SK-N-SH (cell line): ENCODE results near the gene NTRK3. TPM values are rescaled to one million over a fixed set of nuclear protein-coding genes. Genes with fewer than 3 reads are reported as not detected.

ENCODE experiments used
- CTCF ChIA-PET: fragments of 300-600, 350-600 bp; formaldehyde crosslinking; extraction: SDS; loops from one replicate; lab custom pipeline; 2021; lab: Yijun Ruan, JAX
- POLR2A ChIA-PET: fragments of 350-600 bp; sonication (Branson Sonifier 250); formaldehyde crosslinking; extraction: SDS; loops from one replicate; lab custom pipeline; 2020; ENCODE audit warnings: antibody characterized with exemption, inconsistent platforms; lab: Yijun Ruan, JAX
- DNase-seq: peaks from one replicate; pipeline ENCODE4 v3.0.0; 2012
- H2AFZ ChIP-seq: fragments of 200-600 bp; sonication (generic); 2 replicates; pipeline ENCODE4 v1.8.1; 2016; ENCODE audit warnings: antibody characterized with exemption, mild to moderate bottlenecking, low read depth
- H3F3A ChIP-seq: fragments of 200-600 bp; sonication (generic); replicated peaks from 2 replicates; pipeline ENCODE3; 2016; ENCODE audit warnings: antibody characterized with exemption, mild to moderate bottlenecking; ENCODE audit not compliant: insufficient read depth
- H3K27ac ChIP-seq, 2 experiments: fragments of 200-500 bp in 1 of 2; fragments of 200-600 bp in 1 of 2; sonication (Bioruptor generic) in 1 of 2; sonication (generic), shearing (Covaris generic) in 1 of 2; 2 replicates each; pipeline versions ENCODE4 v1.5.1 to v1.6.1; 2014 to 2016; ENCODE audit warnings: low read depth in 2 of 2, inconsistent platforms in 1 of 2, low read length in 1 of 2, mild to moderate bottlenecking in 1 of 2, mixed read lengths in 1 of 2
- H3K27me3 ChIP-seq: fragments of 200-600 bp; sonication (generic), shearing (Covaris generic); 2 replicates; pipeline ENCODE4 v1.6.1; 2016; ENCODE audit warnings: mixed run types; ENCODE audit not compliant: insufficient read depth
- H3K36me3 ChIP-seq, 2 experiments: fragments of 200-500 bp in 1 of 2; fragments of 200-600 bp in 1 of 2; sonication (Bioruptor generic) in 1 of 2; sonication (generic) in 1 of 2; replicated peaks in 1 of 2; 2 replicates each; pipeline versions ENCODE3 to v1.5.1; 2014 to 2016; ENCODE audit warnings: low read length in 1 of 2, mild to moderate bottlenecking in 1 of 2; ENCODE audit not compliant: insufficient read depth in 2 of 2, control insufficient read depth in 1 of 2
- H3K4me1 ChIP-seq, 2 experiments: fragments of 200-500 bp in 1 of 2; fragments of 200-600 bp in 1 of 2; sonication (Bioruptor generic) in 1 of 2; sonication (generic), shearing (Covaris generic) in 1 of 2; 2 replicates each; pipeline versions ENCODE4 v1.5.1 to v1.6.1; 2014 to 2016; ENCODE audit warnings: low read depth in 1 of 2, low read length in 1 of 2, mixed run types in 1 of 2; ENCODE audit not compliant: insufficient read depth in 2 of 2, control insufficient read depth in 1 of 2
- H3K4me2 ChIP-seq: fragments of 200-600 bp; sonication (generic), shearing (Covaris generic); 2 replicates; pipeline ENCODE4 v1.6.1; 2017; ENCODE audit warnings: mixed run types
- H3K4me3 ChIP-seq, 2 experiments: fragments of 200-500 bp in 1 of 2; fragments of 200-600 bp in 1 of 2; sonication (Bioruptor generic) in 1 of 2; sonication (generic), shearing (Covaris generic) in 1 of 2; 2 replicates each; pipeline versions ENCODE4 v1.5.1 to v1.8.1; 2014 to 2016; ENCODE audit warnings: low read depth in 2 of 2, inconsistent platforms in 1 of 2, low read length in 1 of 2, mild to moderate bottlenecking in 1 of 2, mixed read lengths in 1 of 2, moderate library complexity in 1 of 2
- H3K79me2 ChIP-seq: fragments of 200-600 bp; sonication (generic); 2 replicates; pipeline ENCODE4 v1.8.1; 2017; ENCODE audit warnings: mild to moderate bottlenecking; ENCODE audit not compliant: insufficient read depth
- H3K9ac ChIP-seq: fragments of 200-600 bp; sonication (generic); 2 replicates; pipeline ENCODE4 v1.6.1; 2017; ENCODE audit warnings: mixed run types
- H3K9me2 ChIP-seq: fragments of 200-600 bp; sonication (generic); 2 replicates; pipeline ENCODE4 v1.6.1; 2017; ENCODE audit warnings: mixed run types
- H3K9me3 ChIP-seq: fragments of 200-600 bp; sonication (generic); 2 replicates; pipeline ENCODE4 v1.6.1; 2017; ENCODE audit warnings: mixed run types, mild to moderate bottlenecking, moderate library complexity
- H4K20me1 ChIP-seq: fragments of 200-600 bp; sonication (generic); 2 replicates; pipeline ENCODE4 v1.6.1; 2017; ENCODE audit warnings: mild to moderate bottlenecking, mixed run types; ENCODE audit not compliant: insufficient read depth
- ELF1 ChIP-seq: IDR thresholded peaks from 2 replicates; pipeline ENCODE4 v1.4.0; 2012
- EP300 ChIP-seq, 2 experiments: IDR thresholded peaks; 2 replicates each; pipeline versions ENCODE4 v1.4.0 to v1.6.1; 2012; ENCODE audit warnings: borderline replicate concordance in 1 of 2, low read depth in 1 of 2, low read length in 1 of 2
- EZH2phosphoT487 ChIP-seq: fragments of 200-600 bp; sonication (generic); IDR thresholded peaks from 2 replicates; pipeline ENCODE4 v1.6.1; 2017; ENCODE audit warnings: low read depth, mixed run types, mild to moderate bottlenecking, antibody characterized with exemption, moderate library complexity, borderline replicate concordance
- GABPA ChIP-seq: IDR thresholded peaks from 2 replicates; pipeline ENCODE4 v1.4.0; 2012; ENCODE audit warnings: low read depth, mild to moderate bottlenecking
- MXI1 ChIP-seq: IDR thresholded peaks from 2 replicates; pipeline ENCODE4 v1.6.1; 2012; ENCODE audit warnings: mild to moderate bottlenecking, low read depth, low read length, improper control_type of control experiment
- NFIC ChIP-seq: IDR thresholded peaks from 2 replicates; pipeline ENCODE4 v1.4.0; 2012; ENCODE audit warnings: borderline replicate concordance
- RAD21 ChIP-seq: IDR thresholded peaks from 2 replicates; pipeline ENCODE4 v1.6.1; 2012; ENCODE audit warnings: mild to moderate bottlenecking, low read length
- TEAD4 ChIP-seq: IDR thresholded peaks from 2 replicates; pipeline ENCODE4 v1.4.0; 2012; ENCODE audit warnings: mild to moderate bottlenecking, borderline replicate concordance; ENCODE audit not compliant: insufficient read depth
- USF2 ChIP-seq: fragments of 150-350 bp; IDR thresholded peaks from 2 replicates; pipeline ENCODE4 v1.6.1; 2017; ENCODE audit warnings: antibody characterized with exemption, low read length, low read depth, borderline replicate concordance
- YY1 ChIP-seq: IDR thresholded peaks from 2 replicates; pipeline ENCODE4 v1.4.0; 2012; ENCODE audit warnings: low read depth, mild to moderate bottlenecking
- ZBTB33 ChIP-seq: IDR thresholded peaks from 2 replicates; pipeline ENCODE4 v1.4.0; 2012; ENCODE audit warnings: low read depth, borderline replicate concordance
- WGBS: methylation state at CpG from one replicate; pipeline ENCODE4 v1.1.6; 2017; ENCODE audit warnings: low lambda C conversion rate; 5-methylcytosine and 5-hydroxymethylcytosine counted together
- polyA plus RNA-seq, 3 experiments: library from polyadenylated mRNA; depleted of rRNA; stranded (reverse); fragments of >200 nt; gene quantifications; 2 replicates each; pipeline ENCODE4 v1.2.3, GENCODE V29; 2012

NTRK3 gene
- polyA plus RNA-seq, 1 of the 3 experiments (the other 2 are of a cell fraction), result 2.6 TPM

DNA sequence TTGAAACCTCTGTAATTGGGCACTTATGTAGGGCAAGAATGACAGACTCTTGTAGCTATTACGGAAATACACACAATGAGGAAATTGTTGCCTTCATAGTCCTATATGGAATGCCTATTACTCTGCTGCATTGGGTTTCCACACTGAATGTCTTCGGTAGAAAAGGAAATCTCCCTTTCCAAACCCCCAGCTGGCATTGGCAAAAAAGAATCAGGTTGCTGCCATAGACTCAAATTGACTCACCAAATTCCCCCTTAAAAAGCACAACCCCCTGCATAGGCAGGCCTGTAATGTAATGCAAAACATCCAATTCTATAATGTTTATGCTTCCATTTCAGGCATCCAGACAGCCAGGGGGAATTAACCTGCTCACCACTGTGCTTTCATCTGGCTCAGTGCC, 44.8 kb upstream of the NTRK3 start:
- Histone ChIP-seq H3K27ac (no peak overlapping the region), H3F3A (no peaks in the 10 kb centered on the region), H3K79me2 (no peaks in the 10 kb centered on the region), H3K4me3 (no peak overlapping the region), H3K4me1 (peaks cover 0 to 5% of the 10 kb centered on the region in 2 experiments; a peak in 1 of 4 replicates), H4K20me1 (no peaks in the 10 kb centered on the region), H3K9ac (no peak overlapping the region), H3K9me3 (no peaks in the 10 kb centered on the region), H2AFZ (no peak overlapping the region), H3K4me2 (no peak overlapping the region), H3K9me2 (no peaks in the 10 kb centered on the region), H3K27me3 (no peaks in the 10 kb centered on the region), H3K36me3 (no peaks in the 10 kb centered on the region)
- ChIA-PET POLR2A (no interaction called here), CTCF (interaction anchor here (1.0 to 4.4 kb wide), 2 partner anchors 27 to 33 kb away, joined by 4 to 31 read pairs; no protein-coding TSS in a partner anchor)
- no peak for DNase-seq
- TF ChIP-seq EZH2phosphoT487, result no peak
- no peak for TF ChIP-seq USF2
- TF ChIP-seq YY1, result no peak
- TF ChIP-seq TEAD4, result no peak
- 28% methylated on average over 2 of the region's 2 CpGs for WGBS

GRCh38 chr15:88300861-88301260, 44.3 kb upstream of the NTRK3 start:
- WGBS, result 36% methylated on average over 4 of the region's 4 CpGs
- no peak overlapping the region for H3K4me2 ChIP-seq
- H3F3A ChIP-seq, result no peaks in the 10 kb centered on the region
- no peaks in the 10 kb centered on the region for H4K20me1 ChIP-seq
- no peak overlapping the region for H3K9ac ChIP-seq
- H3K79me2 ChIP-seq, result no peaks in the 10 kb centered on the region
- CTCF ChIA-PET, result interaction anchor here (1.0 to 4.4 kb wide), 2 partner anchors 27 to 33 kb away, joined by 4 to 31 read pairs; no protein-coding TSS in a partner anchor
- POLR2A ChIA-PET, result no interaction called here
- H2AFZ ChIP-seq, result no peak overlapping the region
- no peak overlapping the region for H3K4me3 ChIP-seq
- H3K9me2 ChIP-seq, result no peaks in the 10 kb centered on the region
- H3K27me3 ChIP-seq, result no peaks in the 10 kb centered on the region
- peaks cover 0 to 5% of the 10 kb centered on the region in 2 experiments; a peak in 1 of 4 replicates for H3K4me1 ChIP-seq
- H3K36me3 ChIP-seq, result no peaks in the 10 kb centered on the region
- no peak overlapping the region for H3K27ac ChIP-seq
- no peak for DNase-seq
- no peaks in the 10 kb centered on the region for H3K9me3 ChIP-seq
- no peak for TF ChIP-seq EP300 (IDR thresholded peaks at IDR 0.05; ENCODE audit: borderline replicate concordance in 1 of 2, low read depth in 1 of 2, low read length in 1 of 2)
- no peak for TF ChIP-seq TEAD4
- no peak for TF ChIP-seq NFIC
- no peak for TF ChIP-seq RAD21
- TF ChIP-seq GABPA, result no peak
- no peak for TF ChIP-seq MXI1
- TF ChIP-seq YY1, result no peak
- TF ChIP-seq ZBTB33, result no peak
- no peak for TF ChIP-seq ELF1
